HG03575 (cell line): ENCODE data around the gene ITPRIP.
A peak's percentile ranks its signal among the peaks of the same experiment; 100 is the strongest.

Experiments
- ATAC-seq: cut with Tn5 transposase; IDR thresholded peaks from one replicate; pipeline ENCODE4 v1.9.1; 2021; ENCODE audit not compliant: unreplicated experiment, insufficient number of reproducible peaks, low FRiP score; ENCODE audit errors: extremely low read depth

ITPRIP gene

DNA sequence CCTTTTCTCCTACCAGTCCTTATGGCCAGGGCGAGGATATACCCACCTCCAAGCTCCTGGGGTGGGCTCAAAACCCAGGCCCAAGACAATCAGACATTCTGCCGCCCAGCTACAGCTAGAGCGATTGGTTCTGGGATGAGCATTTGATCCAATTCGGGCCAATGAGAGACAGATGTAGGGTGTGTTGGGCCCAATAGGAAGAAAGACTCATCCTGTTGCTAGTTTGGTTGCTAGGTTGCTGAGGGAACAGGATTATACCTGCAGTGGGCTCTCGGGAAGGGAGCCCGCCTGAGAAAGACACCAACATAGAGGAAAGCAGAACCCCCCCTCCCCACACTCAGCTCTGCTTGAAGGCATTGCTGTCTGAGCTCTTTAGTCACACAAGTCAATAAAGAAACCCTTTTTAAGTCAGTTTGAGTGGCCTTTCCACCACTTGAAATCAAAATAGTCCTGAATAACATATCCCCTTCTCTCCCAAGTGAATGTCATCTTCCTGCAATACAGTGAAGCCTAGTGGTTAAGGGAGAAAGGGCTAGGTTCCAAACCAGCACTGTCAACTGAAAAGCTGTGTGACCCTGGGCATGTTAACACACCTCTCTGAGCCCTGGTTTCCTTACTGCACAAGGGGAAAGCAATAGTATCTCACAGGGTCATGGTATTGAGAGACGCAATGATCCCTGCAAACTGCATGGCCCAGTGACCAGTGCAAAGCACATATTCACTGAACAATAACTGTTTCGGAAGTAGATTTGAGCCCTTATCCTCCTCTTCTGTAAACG is 21.8 kb downstream of the ITPRIP start:
- no peak for ATAC-seq

DNA sequence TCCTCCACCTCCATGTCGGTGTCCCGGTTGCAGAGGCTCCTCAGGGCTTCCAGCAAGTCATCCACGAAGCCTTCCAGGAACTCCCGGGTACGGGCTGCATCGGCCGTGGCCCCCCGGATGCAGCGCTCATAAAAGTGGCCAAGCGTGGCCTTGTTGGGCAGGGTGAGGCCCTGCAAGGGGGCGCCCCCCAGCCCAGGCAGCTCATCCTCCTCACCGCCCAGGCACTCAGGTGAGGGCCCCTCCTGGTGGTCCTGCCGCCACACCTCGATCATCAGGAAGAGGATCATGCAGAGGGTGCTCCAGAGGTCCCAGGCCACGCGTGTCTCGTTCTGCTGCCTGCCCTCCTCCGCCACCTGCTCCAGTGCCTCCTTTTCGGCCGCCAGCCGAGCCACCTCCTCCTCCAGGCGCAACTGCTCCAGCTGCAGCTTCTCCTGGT is 22.8 kb downstream of the ITPRIP start:
- no peak for ATAC-seq

DNA sequence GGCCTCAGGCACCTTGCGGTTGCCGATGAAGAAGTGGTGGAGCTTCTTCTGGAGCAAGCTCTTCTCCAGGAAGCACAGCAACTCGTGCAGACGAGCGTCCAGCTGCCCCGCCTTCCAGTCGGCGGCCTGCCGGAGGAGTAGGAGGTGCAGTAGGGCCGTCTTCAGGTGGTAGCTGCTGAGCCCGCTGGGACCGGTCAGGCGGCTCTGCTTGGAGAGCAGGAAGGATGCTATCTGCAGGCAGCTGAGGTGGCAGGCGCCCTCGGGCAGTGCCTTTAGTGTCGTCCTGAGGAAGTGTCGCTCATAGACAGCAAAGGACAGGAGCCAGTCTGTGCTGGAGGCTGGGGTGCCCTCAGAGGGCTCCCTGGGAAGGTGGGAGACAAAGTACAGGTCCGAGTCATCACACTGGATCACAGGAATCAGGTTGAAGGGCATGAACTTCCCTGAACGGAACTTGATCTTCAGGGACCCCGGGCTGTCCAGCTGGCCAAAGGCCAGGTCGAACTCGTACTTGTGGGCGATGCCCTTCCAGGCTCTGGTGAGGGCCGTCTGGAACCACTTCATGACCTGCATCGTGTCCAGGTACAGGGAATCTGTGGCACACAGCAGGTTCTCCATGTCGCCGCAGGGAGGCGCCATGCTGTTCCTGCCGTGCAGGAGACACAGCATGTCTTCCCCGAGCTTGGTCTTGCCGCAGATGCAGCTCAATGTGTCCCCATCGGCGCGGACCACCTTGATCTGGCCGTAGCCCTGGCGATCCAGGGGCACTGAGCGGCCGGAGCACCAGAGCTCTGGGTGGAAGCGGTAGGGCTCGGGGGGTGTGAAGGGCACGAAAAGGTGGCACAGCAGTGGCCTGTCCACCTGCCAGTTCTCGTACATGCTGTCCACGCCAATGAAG is 23.4 kb downstream of the ITPRIP start:
- ATAC-seq = no peak

DNA sequence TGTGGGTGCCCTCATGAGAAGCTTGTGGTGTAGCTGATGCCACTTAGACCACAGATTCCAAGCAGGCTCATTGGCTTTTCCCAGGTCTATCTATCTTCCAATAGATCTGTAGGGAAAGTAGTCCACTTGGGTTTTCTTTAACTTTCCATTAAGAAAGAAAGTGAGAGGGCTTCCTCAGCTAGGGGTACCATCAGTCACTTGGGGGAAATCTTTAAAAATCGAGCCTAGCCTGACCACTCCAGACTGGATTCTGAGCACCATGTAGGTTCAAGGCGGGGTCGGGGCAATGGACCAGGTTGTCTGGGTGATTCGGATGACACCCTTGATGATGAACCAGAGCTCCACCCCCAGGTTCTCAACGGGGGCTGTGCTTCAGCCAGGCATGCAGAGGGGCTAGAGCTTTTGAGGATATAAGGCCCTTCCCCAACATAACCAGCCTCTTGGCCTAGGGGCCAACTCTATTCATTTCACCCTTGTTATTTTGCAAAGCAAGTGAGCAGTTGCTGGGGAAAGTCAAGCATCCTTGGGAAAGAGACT is 27.0 kb downstream of the ITPRIP start:
- no peak for ATAC-seq

DNA sequence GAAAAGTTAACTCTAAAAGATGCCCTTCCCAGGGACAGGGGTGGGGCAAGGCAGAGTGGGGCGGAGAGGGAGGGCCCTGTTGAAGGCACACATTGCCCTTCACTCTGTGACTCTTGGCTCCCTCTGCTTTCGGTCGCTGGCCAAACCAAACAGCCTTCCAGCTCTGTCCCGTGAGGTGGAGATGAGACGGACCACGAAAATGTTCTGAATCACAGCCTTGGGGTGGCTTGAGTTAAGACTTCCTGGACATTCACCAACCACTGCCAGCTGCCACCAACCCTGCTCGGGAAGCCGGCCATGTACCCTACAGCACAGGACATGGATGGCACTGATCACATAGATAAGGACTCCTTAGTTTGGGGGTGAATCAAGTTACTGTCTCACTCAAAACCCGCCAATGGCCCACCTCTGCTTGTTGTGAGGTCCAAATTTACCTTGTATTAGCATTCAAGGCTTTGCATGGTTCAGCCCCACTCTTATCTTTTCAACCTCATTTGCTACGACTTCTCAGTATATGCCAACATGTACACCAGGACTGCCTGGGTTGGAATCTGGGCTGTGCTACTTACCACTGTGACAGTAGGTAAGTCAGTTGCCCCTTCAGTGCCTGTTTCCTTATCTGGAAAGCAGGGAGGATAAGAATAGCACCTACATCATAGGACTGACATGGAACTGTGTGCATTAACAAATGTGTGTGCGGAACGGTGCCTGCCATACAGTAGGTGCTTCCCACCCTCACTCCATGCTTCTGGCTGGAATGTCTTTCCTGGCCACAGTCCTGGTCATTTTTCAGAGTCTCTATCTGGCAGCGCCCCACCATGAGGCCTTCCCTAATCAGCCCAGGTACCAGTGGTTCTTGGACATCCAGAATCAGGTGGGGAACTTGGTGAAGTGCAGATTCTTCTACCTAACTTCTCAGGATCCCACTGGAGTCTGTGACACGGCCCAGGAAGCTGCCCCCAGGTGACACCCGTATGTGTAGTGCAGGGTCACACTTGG is 28.0 kb downstream of the ITPRIP start:
- no peak for ATAC-seq

DNA sequence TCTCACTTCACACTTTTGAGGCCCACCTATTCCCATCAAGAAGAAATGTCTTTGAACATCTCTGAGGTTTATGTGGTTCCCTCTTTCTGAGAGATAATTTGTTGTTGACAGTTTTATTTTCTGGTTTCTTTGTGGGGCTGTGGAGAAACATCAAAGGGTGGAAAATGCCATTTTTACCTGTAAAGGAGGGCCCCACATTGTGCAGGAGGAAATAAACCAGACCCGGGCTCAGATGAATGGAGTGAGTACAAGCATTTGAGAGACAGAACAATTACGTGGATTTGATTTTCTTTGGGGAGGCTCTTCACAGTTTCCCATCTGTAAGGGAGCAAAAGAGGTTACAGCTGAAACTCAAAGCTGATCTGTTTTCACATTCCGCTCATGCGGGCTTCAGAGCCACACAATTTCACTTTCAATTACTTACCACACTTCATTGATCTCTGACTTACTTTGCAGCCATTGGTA is 29.8 kb downstream of the ITPRIP start:
- ATAC-seq = peak; percentile 64

DNA sequence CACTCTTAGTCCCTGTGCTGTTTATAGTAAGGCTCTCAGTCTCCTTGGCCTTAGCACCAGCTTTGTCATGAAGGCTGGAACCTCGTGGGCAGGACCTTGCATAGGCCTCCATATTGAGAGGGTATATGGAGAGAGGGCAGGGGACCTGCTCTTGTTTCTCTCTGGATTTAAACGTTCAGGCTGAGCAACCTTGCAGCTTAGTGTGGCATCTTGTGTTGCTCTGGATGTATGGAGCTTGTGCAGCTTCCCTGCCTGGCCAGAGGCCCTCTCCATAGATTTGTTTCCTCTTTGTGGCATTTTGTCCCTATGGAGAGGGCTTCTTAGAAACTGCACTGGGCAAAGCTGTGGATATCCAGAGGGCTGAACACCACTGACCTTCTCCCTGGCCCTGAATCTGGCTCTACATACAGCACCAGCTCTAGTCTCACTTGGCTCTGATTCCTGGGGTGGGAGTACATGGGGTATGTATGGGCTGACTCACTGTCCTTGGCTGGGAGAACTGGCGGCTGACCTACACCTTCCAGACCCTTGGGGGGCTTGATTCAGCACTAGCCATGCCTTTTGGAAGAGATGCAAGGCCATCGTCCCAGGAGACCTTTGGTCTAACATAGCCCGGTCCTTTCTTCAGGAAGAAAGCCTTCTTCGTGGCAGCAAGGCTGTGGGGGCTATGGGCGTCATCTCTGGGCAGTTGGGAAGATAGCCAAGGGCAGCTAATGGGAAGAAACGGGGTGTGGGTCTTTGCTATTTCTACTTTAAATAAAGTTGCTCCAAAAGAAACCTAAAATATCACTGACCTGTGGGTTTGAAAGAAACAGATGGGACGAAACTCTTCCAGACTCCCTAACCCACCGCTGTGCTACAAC is 30.5 kb downstream of the ITPRIP start:
- no peak for ATAC-seq

DNA sequence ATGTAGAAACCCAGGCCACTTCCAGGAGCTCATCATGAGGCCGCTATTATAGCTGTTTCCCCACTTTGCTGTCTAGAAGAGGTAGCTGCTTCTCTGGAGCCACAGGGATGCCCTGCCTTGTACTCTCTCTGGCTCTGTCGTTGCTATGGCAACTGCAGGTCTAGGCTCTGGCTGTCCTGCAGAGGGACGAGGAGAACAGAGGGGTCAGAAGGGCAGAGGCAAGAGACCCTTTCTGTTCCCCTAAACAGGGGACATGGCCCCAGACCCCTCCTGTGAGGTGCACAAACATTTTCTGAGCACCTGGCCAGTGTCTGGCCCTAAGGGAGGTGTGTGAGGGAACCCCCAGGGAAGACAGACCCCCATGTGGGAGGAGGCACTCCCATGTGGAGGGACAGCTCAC is 31.4 kb downstream of the ITPRIP start:
- ATAC-seq = no peak

DNA sequence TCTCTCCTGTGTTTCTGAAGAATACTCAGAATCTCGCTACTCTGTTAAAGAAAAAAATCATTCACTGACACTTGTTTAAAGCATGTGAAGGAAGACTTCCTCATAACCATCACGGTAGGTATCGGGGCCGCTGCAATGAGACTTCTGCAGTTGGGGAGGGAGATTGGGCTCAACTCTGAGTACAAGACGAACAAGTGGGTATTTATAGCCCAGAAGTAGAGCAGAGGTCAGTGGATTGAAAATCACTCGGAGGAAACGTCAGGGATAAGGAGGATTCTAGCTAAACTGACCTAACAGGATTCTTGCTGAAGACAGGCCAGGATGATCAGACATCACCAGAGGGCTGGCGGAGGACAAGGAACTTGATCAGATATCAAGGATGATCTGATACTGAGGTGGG is 33.3 kb downstream of the ITPRIP start:
- ATAC-seq = no peak

DNA sequence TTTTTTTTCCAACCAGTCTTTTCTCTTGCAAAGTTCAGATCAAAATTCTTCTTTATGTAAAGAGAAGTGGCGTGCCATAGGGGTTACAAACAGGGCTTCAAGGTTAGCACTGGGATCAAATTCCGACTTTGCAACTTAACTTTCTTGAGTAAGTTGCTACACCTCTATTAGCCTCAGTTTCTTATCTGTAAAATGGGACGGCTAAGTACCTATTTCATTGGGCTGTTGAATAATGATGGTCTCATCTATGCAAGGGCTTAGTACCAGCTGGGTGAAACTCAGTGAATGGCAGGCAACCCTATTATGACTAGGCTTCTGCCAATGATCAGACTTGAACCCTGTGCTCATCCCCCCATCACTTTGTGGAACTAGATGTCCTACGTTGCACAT is 33.9 kb downstream of the ITPRIP start:
- ATAC-seq = no peak

DNA sequence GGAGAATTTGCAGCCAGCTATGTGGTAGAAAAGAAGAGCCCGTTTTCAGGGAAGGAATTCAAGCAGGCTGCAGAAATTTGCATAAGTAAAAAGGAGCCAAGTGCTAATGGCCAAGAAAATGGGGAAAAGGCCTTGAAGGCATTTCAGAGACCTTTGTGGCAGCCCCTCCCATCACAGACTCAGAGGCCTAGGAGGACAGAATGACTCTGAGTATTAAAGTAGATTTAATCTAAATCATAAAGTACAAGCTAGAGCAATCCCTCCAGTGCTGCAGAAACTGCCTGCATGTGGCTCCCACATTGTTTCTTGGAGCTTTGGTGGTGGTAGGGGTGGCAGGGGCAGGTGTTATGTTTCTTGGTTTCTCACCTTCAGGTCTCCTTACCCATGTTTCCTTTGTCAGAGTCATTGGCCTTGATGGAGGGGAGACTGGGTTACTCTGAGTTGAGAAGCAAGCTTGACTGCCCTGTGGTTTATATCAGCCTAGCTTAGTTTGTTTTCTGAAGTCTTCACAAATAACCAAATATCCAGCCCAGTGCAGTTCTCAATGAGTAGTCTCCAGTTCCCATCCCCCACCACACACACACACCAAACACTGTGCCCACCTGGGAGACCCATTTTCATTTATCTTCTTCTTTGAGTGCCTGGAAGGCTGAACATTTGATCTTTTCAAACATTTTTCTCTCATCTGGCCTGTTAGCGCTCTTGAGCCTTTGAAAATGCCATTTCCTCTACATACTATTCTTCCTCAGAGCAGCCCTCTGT is 34.5 kb downstream of the ITPRIP start:
- ATAC-seq = no peak

DNA sequence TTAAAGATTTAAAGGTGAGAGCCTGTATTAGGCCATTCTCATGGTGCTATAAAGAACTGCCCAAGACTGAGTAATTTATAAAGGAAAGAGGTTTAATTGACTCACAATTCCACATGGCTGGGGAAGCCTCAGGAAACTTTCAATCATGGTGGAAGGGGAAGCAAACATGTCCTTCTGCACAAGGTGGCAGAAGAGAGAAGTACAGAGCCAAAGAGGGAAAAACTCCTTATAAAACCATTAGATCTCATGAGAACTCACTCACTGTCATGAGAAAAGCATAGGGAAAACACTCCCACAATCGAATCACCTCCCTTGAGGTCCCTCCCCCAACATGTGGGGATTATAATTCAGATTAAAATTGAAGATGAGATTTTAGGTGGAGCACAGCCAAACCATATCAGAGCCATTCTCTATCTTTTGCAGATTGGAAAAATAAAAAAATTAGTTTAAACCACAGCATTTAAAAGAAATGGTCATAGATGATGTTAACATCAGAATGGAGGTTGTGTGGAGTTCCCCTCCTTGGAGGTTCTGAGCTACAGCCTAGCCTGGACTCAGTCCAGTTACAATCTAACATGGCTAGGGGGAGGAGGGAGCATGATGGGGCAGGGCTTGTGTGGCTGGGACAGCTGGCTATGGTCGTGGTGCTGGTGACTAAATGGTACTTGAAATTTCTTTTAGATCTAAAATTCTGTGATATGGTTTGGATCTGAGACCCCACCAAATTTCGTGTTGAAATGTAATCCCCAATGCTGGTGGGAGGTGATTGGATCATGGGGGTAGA is 36.2 kb downstream of the ITPRIP start:
- ATAC-seq = no peak

DNA sequence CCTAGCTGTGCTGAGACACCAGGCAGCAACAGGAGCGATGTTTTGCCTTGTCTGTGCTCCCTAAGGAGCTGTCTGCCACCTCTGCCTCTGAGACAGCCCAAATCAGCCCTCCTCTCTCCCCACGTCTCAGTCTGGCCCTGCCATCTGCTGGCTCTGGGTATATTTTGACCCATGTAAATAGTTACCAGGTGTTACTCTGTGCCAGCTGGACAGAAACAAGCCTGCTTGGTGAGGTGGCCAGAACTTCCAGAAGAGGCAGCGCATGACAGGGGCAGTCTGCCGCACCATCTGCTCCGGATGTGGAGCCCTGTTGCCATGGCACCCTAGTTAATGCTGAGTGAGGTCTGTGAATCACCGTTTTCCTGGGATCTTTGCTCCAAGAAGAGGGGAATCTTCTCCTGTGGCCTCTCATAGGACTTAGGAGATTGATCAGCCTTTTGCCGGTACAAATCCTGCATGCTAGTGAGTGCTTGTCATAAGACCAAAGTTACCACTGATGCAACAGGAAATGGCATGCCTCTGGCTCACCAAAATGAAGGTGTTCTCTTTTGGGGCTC is 37.5 kb downstream of the ITPRIP start:
- no peak for ATAC-seq

DNA sequence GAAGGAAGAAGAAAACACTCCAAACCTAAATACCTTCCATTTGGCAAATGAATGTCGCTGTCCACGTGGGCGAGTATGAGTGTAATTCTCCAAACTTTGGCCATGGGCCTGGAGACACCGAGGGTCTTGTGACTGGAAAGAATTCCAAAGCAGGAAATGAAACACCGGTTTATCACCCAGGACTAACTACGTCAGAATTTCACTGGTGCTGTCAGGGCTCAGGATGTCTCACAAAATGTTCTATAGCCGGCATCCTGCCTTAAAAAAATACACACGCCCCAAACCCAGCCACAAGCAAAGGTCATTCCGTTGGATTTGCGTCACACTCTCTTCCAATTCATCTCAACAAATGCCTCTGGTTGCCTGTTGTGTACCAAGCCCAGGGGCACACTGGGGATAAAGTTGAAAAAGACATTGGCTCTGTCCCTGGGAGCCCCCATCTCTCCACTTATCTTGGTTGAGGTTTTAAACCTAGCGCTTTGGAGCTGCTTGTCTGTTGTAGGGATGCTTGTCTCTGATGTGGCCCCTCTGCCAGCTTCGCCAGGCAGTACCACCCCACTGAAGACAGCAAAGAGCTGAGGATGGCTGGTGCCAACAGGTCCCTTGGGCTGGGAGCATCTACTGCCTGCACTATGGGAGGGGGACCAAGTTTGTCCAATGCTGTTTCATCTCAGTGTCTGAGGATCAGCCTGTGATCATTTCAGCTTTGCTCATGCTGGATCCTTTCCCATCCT is 38.1 kb downstream of the ITPRIP start:
- no peak for ATAC-seq

DNA sequence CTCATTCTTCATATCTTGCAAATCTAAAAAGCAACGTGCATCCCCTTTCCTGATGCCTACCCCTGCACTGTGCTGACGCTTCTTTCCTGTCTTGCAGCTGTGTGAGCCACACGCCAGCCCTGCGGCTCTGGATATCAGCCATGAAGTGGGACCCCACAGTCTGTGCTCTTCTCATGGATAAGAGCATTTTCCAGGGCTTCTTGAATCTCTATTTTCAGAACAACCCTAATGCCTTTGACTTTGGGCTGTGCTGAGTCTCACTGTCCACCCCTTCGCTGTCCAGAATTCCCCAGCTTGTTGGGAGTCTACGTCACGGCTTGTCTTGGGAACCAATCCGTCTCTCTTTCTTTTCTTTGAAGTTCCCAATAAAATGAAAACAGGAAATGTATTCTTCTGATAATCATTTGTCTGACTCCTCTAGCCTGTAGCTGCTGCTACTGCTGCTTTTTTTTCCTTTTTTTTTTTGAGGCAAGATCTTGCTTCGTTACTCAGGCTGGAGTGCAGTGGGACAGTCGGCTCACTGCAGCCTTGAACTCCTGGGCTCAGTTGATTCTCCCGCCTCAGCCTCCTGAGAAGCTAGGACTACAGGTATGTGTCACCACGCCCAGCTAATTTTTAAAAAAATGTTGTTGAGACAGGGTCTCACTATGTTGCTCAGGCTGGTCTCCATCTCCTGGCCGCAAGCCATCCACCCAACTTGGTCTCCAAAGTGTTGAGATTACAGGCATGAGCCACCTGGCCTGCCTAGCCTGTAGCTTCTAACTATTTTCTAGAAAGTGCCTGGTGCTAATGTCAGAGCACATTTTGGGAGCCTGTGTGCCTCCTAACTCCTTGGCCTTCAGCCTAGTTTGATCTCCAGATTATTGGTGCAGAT is 39.0 kb downstream of the ITPRIP start:
- ATAC-seq = no peak
